HG03045 (cell line): ENCODE data around the gene KCNMA1.

Experiments
- ATAC-seq: cut with Tn5 transposase; IDR thresholded peaks from one replicate; pipeline ENCODE4 v1.9.1; 2021; ENCODE audit warnings: mild to moderate bottlenecking, moderate library complexity; ENCODE audit not compliant: unreplicated experiment

The KCNMA1 gene

DNA sequence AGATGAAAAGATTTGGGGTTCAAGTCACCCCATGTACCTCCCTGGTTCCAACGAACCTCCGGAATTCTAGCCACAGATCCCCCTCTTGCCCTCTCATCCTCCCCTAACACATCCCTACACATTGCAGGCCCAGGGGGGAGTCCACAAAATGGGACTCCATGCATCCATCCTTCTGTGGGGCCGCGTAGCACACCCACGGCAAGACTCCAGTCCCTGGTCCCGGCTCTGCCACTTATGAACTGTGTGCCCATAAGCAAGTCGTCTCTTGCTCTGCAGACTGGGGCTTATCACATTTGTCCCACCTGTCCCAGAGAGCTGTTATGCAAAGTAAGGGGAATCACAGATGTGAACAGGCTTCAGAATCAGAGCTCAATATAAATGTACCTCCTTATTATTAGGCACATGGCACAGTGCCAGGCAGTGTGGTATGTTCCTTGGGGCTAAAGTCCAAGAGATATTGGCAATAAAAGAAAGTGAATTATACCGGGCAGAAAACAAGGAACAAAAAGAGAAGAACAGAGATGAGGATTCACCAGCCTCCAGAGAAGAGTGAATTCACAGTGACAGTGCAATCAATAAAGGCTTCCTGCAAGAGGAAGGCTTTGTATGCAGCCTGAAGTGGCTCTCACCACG is 73.9 kb downstream of the KCNMA1 start:
- no peak for ATAC-seq

DNA sequence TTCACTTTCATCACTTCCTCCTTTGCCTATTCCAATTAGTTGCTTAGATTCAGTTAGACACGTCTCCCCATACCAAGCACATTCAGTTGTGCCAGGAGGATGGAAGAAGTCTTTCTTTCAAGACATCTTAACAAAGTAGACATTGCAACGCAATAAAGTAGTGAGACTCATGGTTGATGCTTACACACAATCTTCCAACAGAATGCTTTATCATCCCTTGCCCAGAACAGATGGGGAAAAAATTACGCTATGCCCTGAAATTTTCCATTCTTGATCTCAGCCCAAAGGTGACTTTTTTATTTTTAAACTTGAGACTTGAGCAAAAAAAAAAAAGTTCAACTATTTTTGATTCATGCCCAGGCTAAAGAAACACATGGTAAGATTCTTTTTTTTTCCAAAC is 74.9 kb downstream of the KCNMA1 start:
- ATAC-seq: no peak

DNA sequence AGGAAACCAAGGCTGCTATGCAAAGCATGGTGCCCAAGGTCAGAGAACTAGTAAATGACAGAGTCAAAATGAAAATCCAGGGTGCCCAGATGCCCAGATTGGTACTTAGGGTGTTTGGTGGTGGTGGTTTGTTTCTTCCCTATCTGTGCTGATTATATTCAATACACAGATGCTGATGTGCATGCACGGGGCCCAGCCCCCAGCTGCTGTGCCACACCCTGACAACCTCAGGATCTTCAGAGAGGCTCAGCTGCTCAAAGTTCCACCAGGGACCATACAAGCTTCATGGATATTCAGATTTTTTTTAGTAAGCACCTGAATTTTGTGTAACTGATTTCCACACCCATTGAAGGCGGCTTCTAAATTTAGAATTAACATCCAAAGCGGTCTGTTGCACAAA is 75.6 kb downstream of the KCNMA1 start:
- ATAC-seq: no peak

DNA sequence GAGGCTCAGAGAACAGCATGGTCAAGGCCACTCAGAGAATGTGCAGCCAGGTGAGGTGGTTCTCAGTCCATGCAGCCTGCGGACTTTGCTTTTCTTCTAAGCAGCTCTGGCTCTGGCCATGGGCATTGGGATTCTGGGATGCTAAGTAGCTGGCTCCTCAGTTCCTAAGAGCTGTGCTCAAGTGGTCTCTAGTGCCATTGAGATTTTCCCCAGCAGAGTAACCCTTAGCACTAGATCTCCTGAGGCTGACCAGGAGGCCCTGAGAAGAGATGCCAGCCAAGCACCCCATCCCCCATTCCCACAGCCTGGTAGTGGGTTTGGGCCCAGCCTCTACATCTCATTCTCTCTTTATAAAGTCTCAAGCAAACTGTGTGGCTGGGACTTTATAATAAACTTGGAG is 77.1 kb downstream of the KCNMA1 start:
- ATAC-seq: no peak

DNA sequence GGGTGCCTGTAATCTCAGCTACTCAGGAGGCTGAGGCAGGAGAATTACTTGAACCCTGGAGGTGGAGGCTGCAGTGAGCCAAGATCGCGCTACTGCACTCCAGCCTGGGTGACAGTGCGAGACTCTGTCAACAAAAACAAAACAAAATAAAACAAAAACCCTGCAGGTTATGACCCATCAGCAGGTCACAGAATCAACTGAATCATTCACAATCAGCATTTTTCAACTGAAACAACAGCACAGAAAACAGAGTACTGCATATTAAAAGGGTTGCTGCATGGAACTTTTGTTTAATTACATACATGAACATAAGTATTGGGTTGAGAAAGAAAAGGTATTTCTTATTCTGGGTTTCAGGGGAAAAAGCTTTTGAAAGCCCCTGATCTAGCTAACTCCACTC is 77.6 kb downstream of the KCNMA1 start:
- ATAC-seq: no peak

DNA sequence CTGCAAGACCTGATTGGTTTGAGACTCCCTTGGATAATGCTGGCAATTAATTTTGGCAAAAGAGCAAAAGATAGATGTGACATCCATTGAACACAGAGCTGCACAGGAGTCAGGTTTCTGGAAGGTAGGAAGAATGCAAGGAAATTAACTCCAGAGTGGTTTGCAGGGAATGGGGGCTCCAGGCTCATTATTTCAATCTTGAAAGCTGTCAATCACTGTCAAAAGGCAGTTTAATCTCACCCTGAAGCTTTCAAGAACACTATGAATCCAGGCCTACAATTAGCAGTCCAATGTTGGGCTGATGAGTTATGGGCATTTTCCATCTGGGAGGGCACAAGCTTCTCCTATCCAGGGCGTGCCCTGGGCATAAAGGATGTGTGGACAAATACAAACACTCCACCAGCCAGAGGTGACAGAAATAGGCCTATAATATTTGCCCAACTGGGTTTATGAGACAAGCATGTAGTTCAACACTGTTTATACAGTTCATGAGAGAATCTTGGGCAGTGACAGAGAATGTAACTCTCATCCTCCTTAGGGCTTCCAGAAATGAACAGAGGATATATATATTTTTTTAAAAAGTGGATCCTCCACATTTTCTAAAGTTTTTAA is 80.5 kb downstream of the KCNMA1 start:
- no peak for ATAC-seq

DNA sequence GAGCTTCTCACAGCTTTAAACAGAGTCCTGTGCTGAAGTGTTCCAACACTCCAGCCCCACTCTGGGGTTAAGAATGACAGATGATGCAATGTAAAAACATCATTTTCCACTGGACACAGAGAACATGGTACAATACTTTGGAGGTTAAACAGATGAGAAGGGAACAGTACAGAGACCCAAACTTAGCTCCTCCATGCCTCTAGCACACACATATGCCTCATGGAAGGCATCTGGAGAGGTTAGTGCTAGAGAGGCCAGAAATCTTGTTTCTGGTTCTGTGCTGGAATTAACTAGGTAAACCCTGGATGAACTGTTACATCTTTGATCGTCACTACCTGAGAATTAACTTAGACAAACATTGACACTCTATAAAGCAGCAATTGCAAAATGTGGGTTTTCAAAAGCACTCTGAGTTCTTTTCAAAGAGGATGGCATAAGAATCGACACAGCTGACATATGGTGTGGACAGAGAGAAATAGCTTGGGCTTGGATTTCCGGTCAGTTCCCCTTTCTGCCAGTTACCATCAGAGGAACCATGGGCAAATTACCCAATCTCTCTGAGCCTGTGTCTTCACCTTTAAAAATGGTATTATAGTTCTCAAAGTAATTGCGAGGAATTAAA is 81.9 kb downstream of the KCNMA1 start:
- ATAC-seq: no peak

DNA sequence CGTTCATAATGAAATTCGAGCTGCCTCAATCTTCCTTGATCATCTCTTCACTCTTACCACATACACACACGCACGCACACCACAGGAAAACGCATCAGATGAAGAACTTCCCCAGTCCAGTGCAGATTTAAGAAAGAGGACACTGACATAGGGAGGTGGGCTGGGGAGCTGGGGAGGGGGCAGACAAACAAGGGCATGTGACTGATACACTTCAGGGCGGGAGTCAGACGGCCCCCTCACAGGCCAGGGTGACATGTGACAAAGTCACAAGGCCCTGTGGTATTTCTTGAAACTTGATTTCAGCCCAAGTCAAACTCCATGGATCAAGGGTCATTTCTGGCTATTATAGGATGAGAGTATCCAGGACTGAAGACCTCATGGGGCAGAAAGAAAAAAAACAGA is 82.6 kb downstream of the KCNMA1 start:
- no peak for ATAC-seq

DNA sequence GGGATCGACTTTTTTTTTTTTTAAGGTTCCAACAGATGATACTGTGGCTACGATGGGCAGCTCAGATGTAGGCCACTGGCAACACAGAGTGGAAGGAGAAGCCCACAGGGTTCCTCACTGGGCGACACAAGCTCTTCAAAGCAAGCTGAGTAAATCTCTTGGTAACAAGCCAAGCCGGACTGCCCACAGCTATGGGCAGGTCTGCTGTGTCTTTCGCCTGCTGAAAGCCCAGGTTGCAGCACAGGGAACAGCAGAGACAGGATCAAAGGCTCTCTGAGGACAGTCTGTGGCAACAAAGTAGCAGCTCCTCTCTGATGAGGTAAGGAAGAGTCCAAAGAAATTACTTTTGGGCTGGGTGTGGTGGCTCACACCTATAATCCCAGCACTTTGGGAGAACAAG is 83.6 kb downstream of the KCNMA1 start:
- ATAC-seq: no peak

DNA sequence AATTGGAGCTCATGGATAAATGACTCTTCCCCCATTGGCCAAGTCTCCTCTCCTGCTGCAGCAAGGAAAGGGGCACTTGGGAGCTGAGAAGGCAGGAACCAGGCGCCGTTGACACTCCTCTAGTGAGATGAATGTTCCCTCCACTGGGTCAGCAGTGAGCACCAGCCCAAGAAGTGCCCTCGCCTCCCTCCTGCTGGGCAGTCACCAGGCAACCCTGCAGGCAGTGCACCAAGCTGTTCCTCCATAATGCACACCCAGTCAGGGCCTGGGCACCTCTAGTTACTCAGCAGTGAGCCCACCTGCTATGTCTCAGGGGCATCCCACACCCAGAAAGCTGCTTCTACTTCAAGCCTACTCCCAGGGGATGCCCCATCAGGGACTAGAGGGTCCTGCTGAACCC is 84.3 kb downstream of the KCNMA1 start:
- ATAC-seq: no peak

DNA sequence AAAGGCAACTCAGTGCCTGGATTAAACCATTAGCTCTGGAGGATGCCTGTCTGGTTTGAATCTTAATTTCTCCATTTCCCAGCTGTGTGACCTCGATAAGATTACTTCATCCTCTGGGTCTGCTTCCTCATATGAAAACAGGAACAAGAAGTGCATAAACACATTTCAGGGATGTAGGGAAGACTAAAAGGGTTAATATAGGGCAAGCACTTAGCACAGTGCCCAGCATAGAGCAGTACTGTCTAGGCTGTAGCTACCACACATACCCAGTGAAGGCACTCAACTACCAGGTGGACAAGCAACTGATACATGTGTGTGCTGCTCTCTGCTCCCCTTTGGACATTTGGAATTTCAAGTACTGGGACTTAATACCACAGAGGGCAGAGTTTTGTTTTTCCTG is 85.4 kb downstream of the KCNMA1 start:
- ATAC-seq: no peak

DNA sequence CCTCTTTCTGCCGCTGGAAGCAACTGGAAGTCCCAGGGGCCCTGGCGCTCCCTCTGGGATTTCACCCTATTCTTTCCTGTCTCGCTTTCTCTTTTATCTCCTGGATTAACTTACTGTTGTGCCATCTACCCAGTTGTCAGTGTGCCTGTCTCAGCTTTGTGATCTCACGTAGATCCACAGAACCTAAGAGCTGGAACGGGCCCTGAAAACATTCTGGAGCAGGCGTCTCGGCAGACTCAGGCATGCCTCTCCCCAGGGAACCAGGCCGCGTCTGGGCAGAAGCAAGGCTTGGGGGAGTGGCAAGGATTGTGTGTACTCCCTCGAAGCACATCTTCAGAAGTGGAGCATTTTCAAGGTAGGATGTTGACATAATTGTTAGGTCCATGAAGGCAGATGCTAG is 87.2 kb downstream of the KCNMA1 start:
- ATAC-seq: no peak

DNA sequence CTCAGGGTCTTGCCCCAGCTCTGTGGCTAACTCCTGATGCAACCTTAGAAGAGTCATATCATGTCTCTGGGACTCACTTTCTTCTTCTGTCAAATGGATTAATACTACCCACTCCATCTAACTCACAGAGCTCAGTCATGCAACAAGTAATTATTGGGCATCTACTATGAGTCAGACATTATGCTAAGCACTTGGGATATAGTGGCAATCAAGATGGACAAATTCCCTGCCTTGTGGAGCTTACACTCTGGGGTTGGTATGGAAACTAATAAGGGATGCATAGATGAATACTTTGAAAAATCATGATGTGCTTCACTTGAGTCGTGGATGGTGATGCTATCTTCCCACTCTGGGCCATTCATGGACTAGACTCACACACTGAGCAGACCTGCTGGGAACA is 88.9 kb downstream of the KCNMA1 start:
- ATAC-seq: no peak

DNA sequence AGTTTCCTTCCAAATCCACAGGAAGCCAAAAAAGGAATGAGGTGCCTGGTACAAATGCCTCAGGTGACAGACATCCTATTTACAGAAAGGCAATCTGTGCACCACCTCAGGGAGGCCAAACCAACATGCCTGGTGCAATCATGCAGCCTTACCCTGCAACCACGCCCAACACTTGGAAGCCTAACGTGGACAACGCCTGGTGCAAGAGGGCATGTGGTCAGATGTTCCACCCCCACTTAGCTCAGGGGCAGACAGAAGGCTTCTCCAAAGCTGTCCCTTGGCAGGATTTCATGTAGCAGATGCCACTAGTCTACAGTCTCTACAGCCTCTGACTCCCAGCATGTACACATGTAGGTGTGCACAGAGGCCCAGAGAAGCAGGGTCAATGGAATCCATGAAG is 89.5 kb downstream of the KCNMA1 start:
- no peak for ATAC-seq

DNA sequence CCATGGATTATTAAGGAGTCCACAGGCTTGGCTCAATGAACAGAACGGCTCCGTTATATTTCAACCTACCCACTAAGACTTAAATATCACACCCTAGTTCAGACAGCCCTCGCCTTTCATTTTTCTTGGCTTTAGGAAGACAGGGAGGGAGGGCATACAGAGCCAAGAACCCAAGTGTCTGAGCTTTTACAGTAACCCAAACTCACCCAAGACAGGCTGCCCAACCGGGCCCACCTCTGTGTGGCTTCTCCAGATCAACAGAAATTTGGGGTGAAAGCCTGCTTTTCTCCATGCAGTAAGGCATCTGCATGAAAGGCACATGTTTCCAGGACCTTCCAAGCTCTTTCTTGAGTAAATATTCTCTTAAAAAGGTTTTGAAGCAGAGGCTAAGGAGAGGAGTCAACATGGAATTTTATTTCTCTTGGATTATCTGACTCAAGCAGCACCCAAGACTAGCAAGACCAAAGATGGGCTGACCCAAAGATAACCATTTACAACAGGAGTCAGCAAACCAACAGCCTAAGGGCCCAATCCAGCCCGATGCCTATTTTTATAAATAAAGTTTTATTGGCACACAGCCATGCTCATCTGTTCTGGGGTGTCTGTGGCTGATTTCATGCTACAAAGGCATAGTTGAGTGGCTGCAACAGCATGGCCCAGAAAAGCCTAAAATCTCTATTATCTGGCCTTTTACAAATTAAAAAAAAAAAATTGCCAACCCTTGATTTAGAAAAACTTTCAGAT is 90.1 kb downstream of the KCNMA1 start:
- no peak for ATAC-seq

DNA sequence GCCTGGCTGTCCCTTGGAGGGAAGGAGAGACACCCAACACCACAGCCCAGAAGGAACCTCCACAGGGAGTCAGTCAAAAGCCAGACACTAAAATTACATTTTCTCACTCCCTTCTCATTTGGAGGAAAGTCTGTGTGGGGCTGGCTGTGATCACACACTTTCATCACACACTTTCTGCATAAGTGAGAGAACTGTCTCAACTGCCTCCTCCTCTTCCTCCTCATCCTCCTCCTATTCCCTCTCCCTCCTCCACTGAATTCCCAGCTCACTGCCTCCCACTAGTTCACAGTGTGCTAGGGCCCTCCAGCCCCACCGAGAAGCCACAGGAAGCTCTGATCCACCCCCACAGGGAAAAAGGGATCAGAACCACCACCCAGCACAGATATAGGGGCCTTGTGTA is 91.6 kb downstream of the KCNMA1 start:
- ATAC-seq: no peak

DNA sequence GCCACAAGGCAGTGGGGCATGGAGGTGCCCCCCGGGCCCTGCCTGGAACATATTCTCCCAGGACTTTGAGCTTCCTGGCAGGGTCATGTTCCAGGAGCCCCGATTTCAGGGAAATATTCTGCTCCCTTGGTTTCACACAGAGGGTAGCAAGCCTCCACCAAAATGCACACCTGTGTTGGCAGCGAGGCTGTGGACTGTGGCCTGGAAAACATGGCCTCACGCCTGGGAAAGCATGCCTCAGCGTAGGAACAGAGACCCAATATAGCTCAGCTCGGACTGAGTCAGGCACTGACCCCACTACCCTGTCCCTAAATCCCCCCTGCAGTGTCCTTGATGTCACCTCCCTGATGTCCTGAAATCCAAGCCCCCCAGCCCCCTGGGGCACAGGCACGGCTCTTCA is 92.0 kb downstream of the KCNMA1 start:
- no peak for ATAC-seq

DNA sequence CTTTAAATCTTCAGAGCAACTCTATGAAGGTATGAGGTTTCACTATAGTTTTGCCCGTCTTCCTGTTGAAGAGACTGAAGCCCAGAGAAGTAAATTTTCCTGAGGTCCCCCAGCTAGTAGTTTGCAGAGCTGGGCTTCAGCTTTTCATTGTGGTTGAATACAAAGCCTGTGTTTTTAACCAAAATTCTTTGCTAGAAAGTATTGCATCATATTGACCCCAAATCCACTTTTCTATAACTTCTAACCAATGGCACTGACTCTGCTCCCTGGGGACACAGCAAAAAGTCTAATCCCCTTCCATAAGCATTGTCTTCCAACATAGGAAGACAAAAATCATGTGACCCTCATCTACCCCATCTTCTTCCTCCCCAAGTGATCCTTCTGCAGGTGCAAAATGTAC is 93.0 kb downstream of the KCNMA1 start:
- no peak for ATAC-seq

DNA sequence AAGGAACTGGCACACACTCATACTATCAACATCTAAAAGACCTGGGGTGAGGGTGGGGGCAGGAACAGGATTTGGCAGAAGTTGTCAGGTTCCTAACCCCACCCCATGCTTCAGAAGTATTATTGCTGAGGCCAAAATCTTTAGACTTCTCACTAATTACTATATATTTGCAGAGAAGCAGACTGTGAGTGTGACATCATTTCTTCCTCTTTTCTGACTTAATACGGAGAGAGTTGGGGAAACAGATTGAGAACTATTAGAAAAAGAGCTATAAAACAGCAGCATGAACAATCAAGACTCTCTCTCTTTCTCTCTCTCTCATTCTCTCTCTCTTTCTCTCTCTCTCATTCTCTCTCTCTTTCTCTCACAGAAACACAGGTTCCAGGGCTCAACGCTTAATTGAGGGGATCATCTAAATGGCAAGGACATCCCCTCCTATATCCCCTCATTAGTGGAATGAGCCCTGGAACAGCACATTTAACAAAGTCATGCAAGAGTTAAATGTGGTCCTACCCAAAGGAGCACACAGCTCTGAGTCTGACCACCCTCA is 94.8 kb downstream of the KCNMA1 start:
- no peak for ATAC-seq

DNA sequence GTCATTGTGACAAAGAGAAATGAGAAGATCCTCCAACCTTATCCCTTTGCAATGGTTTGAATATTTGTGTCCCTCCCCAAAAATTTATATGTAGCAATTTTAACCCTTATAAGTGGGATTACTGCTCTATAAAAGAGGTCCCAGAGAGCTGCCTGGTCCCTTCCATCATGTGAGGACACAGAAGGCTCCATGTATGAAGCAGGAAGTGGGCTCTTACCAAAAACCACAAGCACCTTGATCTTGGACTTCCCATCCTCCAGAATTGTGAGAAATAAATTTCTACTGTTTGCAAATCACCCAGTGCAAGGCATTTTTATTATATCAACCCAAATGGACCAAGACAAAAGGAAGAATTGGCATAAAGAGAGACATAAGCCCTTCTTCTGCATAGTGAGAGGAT is 95.7 kb downstream of the KCNMA1 start:
- no peak for ATAC-seq

DNA sequence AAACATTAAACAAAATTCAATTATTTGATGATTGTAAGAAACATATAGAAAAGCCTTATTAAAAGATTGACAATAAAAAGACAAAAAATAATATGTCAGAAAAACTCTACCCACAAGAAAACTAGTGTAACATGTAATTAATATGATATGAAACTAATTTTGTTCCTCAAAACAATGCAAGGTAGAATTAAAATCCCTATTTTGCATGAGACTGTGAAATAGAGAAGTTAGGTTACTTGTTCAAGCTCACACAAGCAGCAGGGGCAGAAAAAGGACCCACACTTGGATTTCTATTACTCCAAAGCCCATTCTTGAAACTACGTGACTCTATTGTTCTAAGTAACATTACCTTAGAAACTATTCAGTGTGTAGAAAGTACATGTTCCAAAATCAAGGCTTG is 96.4 kb downstream of the KCNMA1 start:
- no peak for ATAC-seq
